K562 (cell line): ENCODE data around the gene GUK1. TPM values are rescaled to one million over a fixed set of nuclear protein-coding genes. Genes with fewer than 3 reads are reported as not detected.
A peak's percentile ranks its signal among the peaks of the same experiment; 100 is the strongest.

Source experiments
- CBX5 ChIP-seq: IDR thresholded peaks from 2 replicates; pipeline ENCODE4 v1.6.1; 2014; ENCODE audit warnings: low read depth, borderline replicate concordance
- CC2D1A ChIP-seq: fragments of 450-650 bp; IDR thresholded peaks from 2 replicates; pipeline ENCODE4 v1.6.1; 2017; ENCODE audit warnings: mild to moderate bottlenecking
- CHD2 ChIP-seq: IDR thresholded peaks from 2 replicates; pipeline ENCODE4 v1.6.1; 2011; ENCODE audit warnings: low read depth, low read length
- ELF1 ChIP-seq: fragments of 200-800 bp; sonication (Bioruptor generic); IDR thresholded peaks from 2 replicates; pipeline ENCODE4 v1.6.1; 2016; ENCODE audit warnings: missing genetic modification characterization, missing compliant biosample characterization
- ELF4 ChIP-seq: fragments of 450-650 bp; formaldehyde crosslinking; IDR thresholded peaks from 2 replicates; pipeline ENCODE4 v1.4.0; 2022; ENCODE audit warnings: missing genetic modification characterization
- ESRRA ChIP-seq: fragments of 450-650 bp; IDR thresholded peaks from 2 replicates; pipeline ENCODE4 v1.6.1; 2014; ENCODE audit warnings: low read depth, mild to moderate bottlenecking, moderate library complexity, borderline replicate concordance
- ESRRB ChIP-seq: fragments of 250-450 bp; sonication (Bioruptor Pico); IDR thresholded peaks from 2 replicates; pipeline ENCODE4 v1.5.0; 2020; ENCODE audit warnings: mild to moderate bottlenecking, moderate library complexity, borderline replicate concordance
- HIVEP1 ChIP-seq: fragments of 250-450 bp; sonication (Bioruptor Pico); IDR thresholded peaks from 2 replicates; pipeline ENCODE4 v1.4.0; 2020; ENCODE audit warnings: mild to moderate bottlenecking
- ZNF347 ChIP-seq: fragments of 450-650 bp; formaldehyde crosslinking; IDR thresholded peaks from 2 replicates; pipeline ENCODE4 v1.4.0; 2020; ENCODE audit warnings: low read depth, mild to moderate bottlenecking, moderate library complexity
- polyA plus RNA-seq, 8 experiments: library from polyadenylated mRNA; depleted of rRNA in 4 of 8; stranded (reverse) in 5 of 8; unstranded in 3 of 8; fragments of >200 nt; fragmentation: Nextera tagmentation in 2 of 8; fragmentation: Illumina TruSeq in 1 of 8; extraction: Ambion mirVana in 2 of 8; extraction: Trizol in 1 of 8; gene quantifications; 2 replicates each; pipeline versions ENCODE4 v1.2.1 to v1.2.3, GENCODE V29; 2011 to 2014; ENCODE audit warnings: inconsistent platforms in 1 of 8, missing spikeins in 1 of 8
- total RNA-seq, 7 experiments: library from RNA; depleted of rRNA in 6 of 7; stranded (reverse); fragments of >200 nt in 6 of 7; fragmentation: Illumina TruSeq in 2 of 7; extraction: Trizol in 2 of 7; gene quantifications; 2 replicates each; pipeline versions ENCODE4 v1.2.1 to v1.2.3, GENCODE V29; 2011 to 2021; ENCODE audit warnings: low replicate concordance in 1 of 7
- TF ChIP-seq, protein P1 (sequence below): IDR thresholded peaks from 2 replicates; pipeline ENCODE4 v1.6.1; 2016; ENCODE audit warnings: missing genetic modification characterization, missing compliant biosample characterization
- TF ChIP-seq, protein P2 (sequence below): fragments of 450-650 bp; formaldehyde crosslinking; IDR thresholded peaks from 2 replicates; pipeline ENCODE4 v1.4.0; 2020; ENCODE audit warnings: mild to moderate bottlenecking, moderate library complexity
- TF ChIP-seq, protein P3 (sequence below), 2 experiments: fragments of 250-450 bp in 1 of 2; fragments of 450-650 bp in 1 of 2; sonication (Bioruptor Pico) in 1 of 2; IDR thresholded peaks; 2 replicates each; pipeline versions ENCODE4 v1.6.1 to v1.8.0; 2016 to 2021; ENCODE audit warnings: mild to moderate bottlenecking in 2 of 2, moderate library complexity in 2 of 2, missing compliant biosample characterization in 1 of 2, missing genetic modification characterization in 1 of 2
- TF ChIP-seq, protein P4 (sequence below): sonication (generic); formaldehyde crosslinking; IDR thresholded peaks from 2 replicates; pipeline ENCODE4 v1.8.0; 2022; ENCODE audit warnings: mild to moderate bottlenecking, missing genetic modification reagents
- TF ChIP-seq, protein P5 (sequence below): sonication (generic); formaldehyde crosslinking; IDR thresholded peaks from 2 replicates; pipeline ENCODE4 v1.8.1; 2023; ENCODE audit warnings: mild to moderate bottlenecking, missing genetic modification reagents

Gene GUK1
- total and polyA plus RNA-seq, 9 of the 15 experiments (the other 6 are each of a cell fraction or from before 2014, with no cell fraction given), result 7.0 to 331 (median 132) TPM

DNA sequence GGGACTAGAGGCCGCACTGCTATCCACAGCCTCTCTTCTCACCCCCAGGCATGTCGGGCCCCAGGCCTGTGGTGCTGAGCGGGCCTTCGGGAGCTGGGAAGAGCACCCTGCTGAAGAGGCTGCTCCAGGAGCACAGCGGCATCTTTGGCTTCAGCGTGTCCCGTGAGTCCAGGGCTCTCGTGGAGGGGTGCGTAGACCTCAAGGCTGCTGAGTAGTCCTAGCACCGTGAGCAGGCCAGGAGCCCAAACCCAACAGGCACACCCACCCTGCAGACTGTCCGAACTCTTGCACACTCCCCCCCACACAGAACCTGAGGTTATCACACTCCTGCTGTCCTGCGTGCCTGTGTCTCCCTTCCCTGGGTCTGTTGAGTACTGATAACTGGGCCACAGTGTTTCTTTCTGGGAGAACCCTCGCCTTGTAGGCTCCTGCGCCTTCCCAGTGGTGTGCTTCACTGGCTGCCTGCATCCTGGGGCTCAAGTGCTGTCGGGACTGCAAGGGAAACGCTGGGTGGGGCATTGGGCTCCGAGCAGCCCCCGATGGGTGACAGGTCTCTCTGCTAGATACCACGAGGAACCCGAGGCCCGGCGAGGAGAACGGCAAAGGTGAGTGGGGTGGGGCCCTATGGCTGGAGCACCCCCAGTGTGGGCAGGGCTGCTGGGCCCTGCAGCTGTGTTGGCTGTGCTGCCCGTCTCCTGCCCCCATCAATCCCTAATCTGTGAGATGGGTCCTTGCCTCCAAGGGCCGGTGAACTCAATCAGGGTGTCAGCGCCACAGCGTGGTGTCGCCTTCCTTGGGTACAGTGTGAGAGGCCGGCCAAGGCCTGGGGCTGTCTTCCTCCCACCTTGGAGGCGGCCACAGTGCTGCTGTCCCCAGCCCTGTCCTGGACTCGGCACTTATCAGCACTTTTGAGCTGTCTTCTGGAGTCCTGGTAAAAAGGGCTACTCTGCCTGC is 5.7 kb downstream of the GUK1 start (continued):
- TF ChIP-seq, protein P1, sequence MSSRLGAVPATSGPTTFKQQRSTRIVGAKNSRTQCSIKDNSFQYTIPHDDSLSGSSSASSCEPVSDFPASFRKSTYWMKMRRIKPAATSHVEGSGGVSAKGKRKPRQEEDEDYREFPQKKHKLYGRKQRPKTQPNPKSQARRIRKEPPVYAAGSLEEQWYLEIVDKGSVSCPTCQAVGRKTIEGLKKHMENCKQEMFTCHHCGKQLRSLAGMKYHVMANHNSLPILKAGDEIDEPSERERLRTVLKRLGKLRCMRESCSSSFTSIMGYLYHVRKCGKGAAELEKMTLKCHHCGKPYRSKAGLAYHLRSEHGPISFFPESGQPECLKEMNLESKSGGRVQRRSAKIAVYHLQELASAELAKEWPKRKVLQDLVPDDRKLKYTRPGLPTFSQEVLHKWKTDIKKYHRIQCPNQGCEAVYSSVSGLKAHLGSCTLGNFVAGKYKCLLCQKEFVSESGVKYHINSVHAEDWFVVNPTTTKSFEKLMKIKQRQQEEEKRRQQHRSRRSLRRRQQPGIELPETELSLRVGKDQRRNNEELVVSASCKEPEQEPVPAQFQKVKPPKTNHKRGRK (tag), result no peak
- TF ChIP-seq CBX5 (no peak), HIVEP1 (CRISPR knock-in tag) (0 out of 2 replicates have a peak, but pooled peaks have one; percentile 52), ELF4 (peak; percentile 62; the same call in 1 of the 2 replicates), CHD2 (no peak), ESRRB (no peak), ESRRA (peak; percentile 22; the same call in 1 of the 2 replicates), CC2D1A (peak; percentile 80; the same call in 1 of the 2 replicates), ZNF347 (CRISPR knock-in tag) (no peak), ELF1 (tag) (no peak)
- TF ChIP-seq, protein P2, sequence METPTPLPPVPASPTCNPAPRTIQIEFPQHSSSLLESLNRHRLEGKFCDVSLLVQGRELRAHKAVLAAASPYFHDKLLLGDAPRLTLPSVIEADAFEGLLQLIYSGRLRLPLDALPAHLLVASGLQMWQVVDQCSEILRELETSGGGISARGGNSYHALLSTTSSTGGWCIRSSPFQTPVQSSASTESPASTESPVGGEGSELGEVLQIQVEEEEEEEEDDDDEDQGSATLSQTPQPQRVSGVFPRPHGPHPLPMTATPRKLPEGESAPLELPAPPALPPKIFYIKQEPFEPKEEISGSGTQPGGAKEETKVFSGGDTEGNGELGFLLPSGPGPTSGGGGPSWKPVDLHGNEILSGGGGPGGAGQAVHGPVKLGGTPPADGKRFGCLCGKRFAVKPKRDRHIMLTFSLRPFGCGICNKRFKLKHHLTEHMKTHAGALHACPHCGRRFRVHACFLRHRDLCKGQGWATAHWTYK (CRISPR knock-in tag), result no peak
- TF ChIP-seq, protein P3, sequence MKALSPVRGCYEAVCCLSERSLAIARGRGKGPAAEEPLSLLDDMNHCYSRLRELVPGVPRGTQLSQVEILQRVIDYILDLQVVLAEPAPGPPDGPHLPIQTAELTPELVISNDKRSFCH (CRISPR knock-in tag; IDR thresholded peaks at IDR 0.05), result no peak
- TF ChIP-seq, protein P3 (tag; IDR thresholded peaks at IDR 0.05), result 0 out of 2 replicates have a peak, but pooled peaks have one; percentile 63
- TF ChIP-seq, protein P4, sequence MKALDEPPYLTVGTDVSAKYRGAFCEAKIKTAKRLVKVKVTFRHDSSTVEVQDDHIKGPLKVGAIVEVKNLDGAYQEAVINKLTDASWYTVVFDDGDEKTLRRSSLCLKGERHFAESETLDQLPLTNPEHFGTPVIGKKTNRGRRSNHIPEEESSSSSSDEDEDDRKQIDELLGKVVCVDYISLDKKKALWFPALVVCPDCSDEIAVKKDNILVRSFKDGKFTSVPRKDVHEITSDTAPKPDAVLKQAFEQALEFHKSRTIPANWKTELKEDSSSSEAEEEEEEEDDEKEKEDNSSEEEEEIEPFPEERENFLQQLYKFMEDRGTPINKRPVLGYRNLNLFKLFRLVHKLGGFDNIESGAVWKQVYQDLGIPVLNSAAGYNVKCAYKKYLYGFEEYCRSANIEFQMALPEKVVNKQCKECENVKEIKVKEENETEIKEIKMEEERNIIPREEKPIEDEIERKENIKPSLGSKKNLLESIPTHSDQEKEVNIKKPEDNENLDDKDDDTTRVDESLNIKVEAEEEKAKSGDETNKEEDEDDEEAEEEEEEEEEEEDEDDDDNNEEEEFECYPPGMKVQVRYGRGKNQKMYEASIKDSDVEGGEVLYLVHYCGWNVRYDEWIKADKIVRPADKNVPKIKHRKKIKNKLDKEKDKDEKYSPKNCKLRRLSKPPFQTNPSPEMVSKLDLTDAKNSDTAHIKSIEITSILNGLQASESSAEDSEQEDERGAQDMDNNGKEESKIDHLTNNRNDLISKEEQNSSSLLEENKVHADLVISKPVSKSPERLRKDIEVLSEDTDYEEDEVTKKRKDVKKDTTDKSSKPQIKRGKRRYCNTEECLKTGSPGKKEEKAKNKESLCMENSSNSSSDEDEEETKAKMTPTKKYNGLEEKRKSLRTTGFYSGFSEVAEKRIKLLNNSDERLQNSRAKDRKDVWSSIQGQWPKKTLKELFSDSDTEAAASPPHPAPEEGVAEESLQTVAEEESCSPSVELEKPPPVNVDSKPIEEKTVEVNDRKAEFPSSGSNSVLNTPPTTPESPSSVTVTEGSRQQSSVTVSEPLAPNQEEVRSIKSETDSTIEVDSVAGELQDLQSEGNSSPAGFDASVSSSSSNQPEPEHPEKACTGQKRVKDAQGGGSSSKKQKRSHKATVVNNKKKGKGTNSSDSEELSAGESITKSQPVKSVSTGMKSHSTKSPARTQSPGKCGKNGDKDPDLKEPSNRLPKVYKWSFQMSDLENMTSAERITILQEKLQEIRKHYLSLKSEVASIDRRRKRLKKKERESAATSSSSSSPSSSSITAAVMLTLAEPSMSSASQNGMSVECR, result peak; percentile 73
- TF ChIP-seq, protein P5, sequence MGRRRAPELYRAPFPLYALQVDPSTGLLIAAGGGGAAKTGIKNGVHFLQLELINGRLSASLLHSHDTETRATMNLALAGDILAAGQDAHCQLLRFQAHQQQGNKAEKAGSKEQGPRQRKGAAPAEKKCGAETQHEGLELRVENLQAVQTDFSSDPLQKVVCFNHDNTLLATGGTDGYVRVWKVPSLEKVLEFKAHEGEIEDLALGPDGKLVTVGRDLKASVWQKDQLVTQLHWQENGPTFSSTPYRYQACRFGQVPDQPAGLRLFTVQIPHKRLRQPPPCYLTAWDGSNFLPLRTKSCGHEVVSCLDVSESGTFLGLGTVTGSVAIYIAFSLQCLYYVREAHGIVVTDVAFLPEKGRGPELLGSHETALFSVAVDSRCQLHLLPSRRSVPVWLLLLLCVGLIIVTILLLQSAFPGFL (CRISPR knock-in tag), result no peak
